ENCODE measurements around the gene PWWP2B. TPM values are rescaled to one million over a fixed set of nuclear protein-coding genes. Genes with fewer than 3 reads are reported as not detected.

The PWWP2B gene
- polyA plus RNA-seq, 2 of the 4 experiments (the other 2 are of a cell fraction) = 2.8 to 7.3 TPM

DNA sequence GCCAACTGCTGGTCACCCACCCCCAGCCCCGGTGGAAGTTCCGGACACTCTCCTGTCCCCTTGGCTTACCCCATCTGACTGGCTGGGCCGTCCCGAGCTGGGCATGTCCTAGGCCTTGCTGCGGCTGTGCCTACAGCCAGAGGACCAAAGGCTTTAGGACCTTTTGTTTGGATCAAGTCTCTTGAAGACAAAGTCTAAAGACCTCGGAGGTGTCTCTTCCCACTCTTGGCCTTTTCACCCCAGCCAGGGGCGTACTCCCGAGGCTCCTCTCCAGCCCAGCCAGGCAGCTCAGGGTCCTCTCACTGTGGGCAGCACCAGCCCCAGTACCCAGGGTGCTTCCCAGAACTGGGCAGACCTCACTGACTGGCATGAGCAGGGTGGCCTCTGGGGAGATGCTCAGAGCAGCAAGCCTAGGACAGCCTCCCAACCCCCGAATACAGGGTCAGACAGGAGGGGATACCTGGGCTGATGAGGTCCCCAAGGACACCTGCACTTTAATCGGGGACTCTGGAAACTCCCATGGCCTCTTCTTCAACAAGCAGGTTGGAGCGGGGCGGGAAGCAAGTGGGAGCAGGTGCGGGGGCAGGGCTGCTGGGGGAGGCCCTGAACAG, 2.7 kb upstream of the PWWP2B start:
- H3K9me3 ChIP-seq = no peaks in the 10 kb centered on the region
- no peak overlapping the region for H3K4me2 ChIP-seq
- TF ChIP-seq REST (IDR thresholded peaks at IDR 0.05) (no peak), ELK1 (IDR thresholded peaks at IDR 0.05; ENCODE audit: low read depth, low read length) (no peak), RFX5 (IDR thresholded peaks at IDR 0.05) (no peak), KDM1A (IDR thresholded peaks at IDR 0.05; ENCODE audit: low read depth) (no peak), MAZ (IDR thresholded peaks at IDR 0.05; ENCODE audit: borderline replicate concordance, low read depth, low read length) (no peak), HOXA7 (CRISPR knock-in tag; IDR thresholded peaks at IDR 0.05) (no peak), ZNF302 (CRISPR knock-in tag; IDR thresholded peaks at IDR 0.05) (no peak), CHD4 (IDR thresholded peaks at IDR 0.05; ENCODE audit: borderline replicate concordance) (no peak), NFE2L2 (conservative IDR thresholded peaks at IDR 0.05; ENCODE audit: low read length) (no peak), PBX3 (IDR thresholded peaks at IDR 0.05) (no peak), CBX8 (IDR thresholded peaks at IDR 0.05) (no peak), EP300 (IDR thresholded peaks at IDR 0.05) (no peak)
- TF ChIP-seq, protein P1, sequence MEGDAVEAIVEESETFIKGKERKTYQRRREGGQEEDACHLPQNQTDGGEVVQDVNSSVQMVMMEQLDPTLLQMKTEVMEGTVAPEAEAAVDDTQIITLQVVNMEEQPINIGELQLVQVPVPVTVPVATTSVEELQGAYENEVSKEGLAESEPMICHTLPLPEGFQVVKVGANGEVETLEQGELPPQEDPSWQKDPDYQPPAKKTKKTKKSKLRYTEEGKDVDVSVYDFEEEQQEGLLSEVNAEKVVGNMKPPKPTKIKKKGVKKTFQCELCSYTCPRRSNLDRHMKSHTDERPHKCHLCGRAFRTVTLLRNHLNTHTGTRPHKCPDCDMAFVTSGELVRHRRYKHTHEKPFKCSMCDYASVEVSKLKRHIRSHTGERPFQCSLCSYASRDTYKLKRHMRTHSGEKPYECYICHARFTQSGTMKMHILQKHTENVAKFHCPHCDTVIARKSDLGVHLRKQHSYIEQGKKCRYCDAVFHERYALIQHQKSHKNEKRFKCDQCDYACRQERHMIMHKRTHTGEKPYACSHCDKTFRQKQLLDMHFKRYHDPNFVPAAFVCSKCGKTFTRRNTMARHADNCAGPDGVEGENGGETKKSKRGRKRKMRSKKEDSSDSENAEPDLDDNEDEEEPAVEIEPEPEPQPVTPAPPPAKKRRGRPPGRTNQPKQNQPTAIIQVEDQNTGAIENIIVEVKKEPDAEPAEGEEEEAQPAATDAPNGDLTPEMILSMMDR (IDR thresholded peaks at IDR 0.05) = no peak
- POLR2A ChIA-PET = no interaction called here
- no peak overlapping the region for H3K4me3 ChIP-seq
- ATAC-seq (no peak), FAIRE-seq (no peak), DNase-seq (ENCODE audit: low read depth in 1 of 2, low spot score in 1 of 2) (no peak)
- peak overlapping the region in 1 of 2 experiments; percentile 99; a peak in 2 of 6 replicates for H3K27ac ChIP-seq
- peaks cover 37% of the 10 kb centered on the region for H3K4me1 ChIP-seq
- WGBS (ENCODE audit: missing lambda C conversion rate) = 82% methylated on average over 12 of the region's 13 CpGs
- CTCF ChIA-PET = interaction anchor here (0.7 to 2.3 kb wide), 4 partner anchors 12 to 64 kb away, joined by 3 to 10 read pairs (median 4); no protein-coding TSS in a partner anchor

GRCh38 chr10:132394936-132395703, 1.9 kb upstream of the PWWP2B start:
- DNase-seq (ENCODE audit: low read depth in 1 of 2, low spot score in 1 of 2) (no peak), ATAC-seq (peak in 1 of 2 experiments; percentile 4; a peak in 3 of 6 replicates), FAIRE-seq (no peak)
- TF ChIP-seq ZNF302 (CRISPR knock-in tag; IDR thresholded peaks at IDR 0.05) (no peak), HOXA7 (CRISPR knock-in tag; IDR thresholded peaks at IDR 0.05) (no peak), NR3C1 (IDR thresholded peaks at IDR 0.05) (no peak), USF2 (IDR thresholded peaks at IDR 0.05) (no peak), ATOH8 (CRISPR knock-in tag; IDR thresholded peaks at IDR 0.05; ENCODE audit: low read depth) (no peak), TFCP2L1 (CRISPR knock-in tag; IDR thresholded peaks at IDR 0.05) (no peak)
- peaks cover 29% of the 10 kb centered on the region for H3K4me1 ChIP-seq
- peak overlapping the region; percentile 100; the same call in 1 of the 3 replicates for H3K4me3 ChIP-seq
- ChIA-PET POLR2A (no interaction called here), CTCF (interaction anchor here (1.0 to 2.3 kb wide), 2 partner anchors 11 to 48 kb away, joined by 4 to 10 read pairs; no protein-coding TSS in a partner anchor)
- H3K4me2 ChIP-seq = peak overlapping the region; percentile 98
- H3K27ac ChIP-seq = peak overlapping the region; percentile 98 to 99; a peak in 5 of 6 replicates
- no peaks in the 10 kb centered on the region for H3K9me3 ChIP-seq
- WGBS (ENCODE audit: missing lambda C conversion rate) = 88% methylated on average over 8 of the region's 12 CpGs
